ENCODE data around the gene KCNT1.
"Not testable (repeated sequence)": the region's sequence is repeated elsewhere in the genome, so short reads cannot be mapped to it uniquely, and the experiment has no call there.

KCNT1 gene

GRCh38 chr9:135701959-135702721 is at the start of gene KCNT1:
Gene KCNT1 (plus strand): TSS chr9:135702185. CDS start chr9:135702259, 74 bp downstream.
- DNase-seq = peak; percentile 71

- no peak for DNase-seq
Measured at GRCh38 chr9:135655317-135655716, 46.7 kb upstream of the KCNT1 start.

GRCh38 chr9:135657416-135657815 is 44.6 kb upstream of the KCNT1 start:
- DNase-seq = no peak

- no peak for DNase-seq
Measured at GRCh38 chr9:135659252-135659651, 42.7 kb upstream of the KCNT1 start.

GRCh38 chr9:135660407-135660806 is 41.6 kb upstream of the KCNT1 start:
- no peak for DNase-seq

GRCh38 chr9:135661816-135662560 is 40.0 kb upstream of the KCNT1 start:
- peak; percentile 43 for DNase-seq

- DNase-seq = peak; percentile 82
Measured at GRCh38 chr9:135662758-135663450, 39.1 kb upstream of the KCNT1 start, which contains the start of gene LCN9. Gene LCN9 (plus strand): TSS chr9:135663309. CDS start chr9:135663322, 13 bp downstream.

GRCh38 chr9:135663451-135663770 is 38.6 kb upstream of the KCNT1 start:
- no peak for DNase-seq

GRCh38 chr9:135663857-135664256 is 38.1 kb upstream of the KCNT1 start:
- DNase-seq = no peak

- no peak for DNase-seq
Measured at GRCh38 chr9:135664266-135664665, 37.7 kb upstream of the KCNT1 start.

- no peak for DNase-seq
Measured at GRCh38 chr9:135664801-135665794, 36.9 kb upstream of the KCNT1 start.

GRCh38 chr9:135665795-135666189 is 36.2 kb upstream of the KCNT1 start:
- no peak for DNase-seq

- DNase-seq = no peak
Measured at GRCh38 chr9:135666534-135667462, 35.2 kb upstream of the KCNT1 start.

- DNase-seq = no peak
Measured at GRCh38 chr9:135667463-135668001, 34.5 kb upstream of the KCNT1 start.

GRCh38 chr9:135669018-135669417 is 33.0 kb upstream of the KCNT1 start:
- DNase-seq = not testable (repeated sequence)

GRCh38 chr9:135669616-135670285 is 32.2 kb upstream of the KCNT1 start:
- no peak for DNase-seq

GRCh38 chr9:135670721-135671590 is 31.0 kb upstream of the KCNT1 start:
- DNase-seq = no peak

GRCh38 chr9:135671591-135672041 is 30.4 kb upstream of the KCNT1 start:
- DNase-seq = no peak

GRCh38 chr9:135672786-135673185 is 29.2 kb upstream of the KCNT1 start:
- not testable (repeated sequence) for DNase-seq

Data from right hindlimb (tissue), 1 donor.